Keratinocyte (primary cell): ENCODE data around the gene PDGFB. TPM values are rescaled to one million over a fixed set of nuclear protein-coding genes. Genes with fewer than 3 reads are reported as not detected.

Source experiments
- DNase-seq: peaks from one replicate; pipeline ENCODE4 v3.0.0-alpha.2; 2011; ENCODE audit warnings: low read depth, missing footprints, low spot score
- FAIRE-seq: peaks from 2 replicates; lab custom pipeline; 2011; peaks lifted over from hg19 to GRCh38; lab: Jason Lieb, UNC
- H2AFZ ChIP-seq: 2 replicates; pipeline ENCODE4 v1.6.0; 2012; ENCODE audit warnings: low read length, control low read depth, inconsistent platforms; ENCODE audit not compliant: control insufficient read depth
- H3K27ac ChIP-seq: 2 replicates; pipeline ENCODE4 v1.5.1; 2011; ENCODE audit warnings: low read length; ENCODE audit not compliant: control insufficient read depth, insufficient read depth
- H3K27me3 ChIP-seq: 3 replicates; pipeline ENCODE4 v1.6.0; 2011; ENCODE audit warnings: low read length; ENCODE audit not compliant: control insufficient read depth, insufficient read depth; ENCODE audit errors: extremely low read depth
- H3K36me3 ChIP-seq, 2 experiments: 2 replicates in 1 of 2; 3 replicates in 1 of 2; pipeline ENCODE4 v1.5.1; 2011; ENCODE audit warnings: low read length in 2 of 2, mild to moderate bottlenecking in 1 of 2; ENCODE audit not compliant: control insufficient read depth in 2 of 2, insufficient read depth in 2 of 2; ENCODE audit errors: extremely low read depth in 1 of 2
- H3K4me1 ChIP-seq: 3 replicates; pipeline ENCODE4 v1.5.1; 2011; ENCODE audit warnings: low read length; ENCODE audit not compliant: control insufficient read depth, insufficient read depth; ENCODE audit errors: extremely low read depth
- H3K4me2 ChIP-seq: 3 replicates; pipeline ENCODE4 v1.6.0; 2011; ENCODE audit warnings: low read depth, low read length; ENCODE audit not compliant: control insufficient read depth, insufficient read depth; ENCODE audit errors: extremely low read depth
- H3K4me3 ChIP-seq, 3 experiments: fragments of 200-600 bp in 1 of 3; sonication (generic) in 1 of 3; 2 replicates in 2 of 3; 3 replicates in 1 of 3; pipeline ENCODE4 v1.5.1; 2011 to 2016; ENCODE audit warnings: low read length in 3 of 3, mild to moderate bottlenecking in 3 of 3, control low read depth in 2 of 3, inconsistent platforms in 1 of 3, low read depth in 1 of 3, mixed read lengths in 1 of 3, mixed run types in 1 of 3, moderate library complexity in 1 of 3; ENCODE audit not compliant: control insufficient read depth in 2 of 3, insufficient read depth in 2 of 3; ENCODE audit errors: extremely low read depth in 1 of 3
- H3K79me2 ChIP-seq: 2 replicates; pipeline ENCODE4 v1.6.0; 2012; ENCODE audit warnings: low read length; ENCODE audit not compliant: control insufficient read depth, insufficient read depth
- H3K9ac ChIP-seq: 3 replicates; pipeline ENCODE4 v1.6.0; 2011; ENCODE audit warnings: low read length; ENCODE audit not compliant: control insufficient read depth, insufficient read depth; ENCODE audit errors: extremely low read depth
- H3K9me1 ChIP-seq: 3 replicates; pipeline ENCODE4 v1.6.0; 2011; ENCODE audit warnings: low read length; ENCODE audit not compliant: control insufficient read depth, insufficient read depth; ENCODE audit errors: extremely low read depth
- H3K9me3 ChIP-seq: 2 replicates; pipeline ENCODE4 v1.5.1; 2012; ENCODE audit warnings: low read depth, low read length; ENCODE audit not compliant: control insufficient read depth
- H4K20me1 ChIP-seq: 3 replicates; pipeline ENCODE4 v1.6.0; 2011; ENCODE audit warnings: low read length; ENCODE audit not compliant: control insufficient read depth, insufficient read depth; ENCODE audit errors: extremely low read depth
- CTCF ChIP-seq, 3 experiments: IDR thresholded peaks in 1 of 3; conservative IDR thresholded peaks in 1 of 3; optimal IDR thresholded peaks in 1 of 3; 2 replicates in 2 of 3; 3 replicates in 1 of 3; pipeline versions ENCODE3 to v1.5.1; 2011; ENCODE audit warnings: low read length in 3 of 3, mild to moderate bottlenecking in 3 of 3, moderate library complexity in 2 of 3, control low read depth in 1 of 3, inconsistent platforms in 1 of 3; ENCODE audit not compliant: insufficient read depth in 2 of 3; ENCODE audit errors: extremely low read depth in 1 of 3
- EZH2 ChIP-seq: IDR thresholded peaks from one replicate; pipeline ENCODE4 v1.6.1; 2012; ENCODE audit warnings: inconsistent platforms, mild to moderate bottlenecking, low read length, moderate library complexity
- dilution Hi-C: fragments of 300-500 bp; cut with MboI; formaldehyde crosslinking; loops from one replicate; pipeline ENCODE4 v1.7.0; 2020; ENCODE audit warnings: low sequenced_read_pairs; ENCODE audit not compliant: extremely low pct_ligation_motif_present
- polyA plus RNA-seq, 5 experiments: library from polyadenylated mRNA; depleted of rRNA in 3 of 5; stranded (reverse) in 3 of 5; stranded (forward) in 1 of 5; unstranded in 1 of 5; fragments of >200 nt; gene quantifications; 1 replicate in 1 of 5; 2 replicates in 3 of 5; 3 replicates in 1 of 5; pipeline versions ENCODE4 v1.2.1 to v1.2.3, GENCODE V29; 2011 to 2012; ENCODE audit warnings: missing spikeins in 2 of 5, low read depth in 1 of 5, low replicate concordance in 1 of 5

PDGFB gene
- polyA plus RNA-seq, 1 donor (not counting 4 experiments of a cell fraction or from before 2014, with no cell fraction given): 6.0 TPM

- H3K36me3 ChIP-seq: peaks cover 13 to 15% of the 10 kb centered on the region in 2 experiments
- no peaks in the 10 kb centered on the region for H3K9me1 ChIP-seq
- no peak for FAIRE-seq
- peaks cover 32% of the 10 kb centered on the region for H3K4me1 ChIP-seq
- peaks cover 8% of the 10 kb centered on the region for H3K79me2 ChIP-seq
- H3K27me3 ChIP-seq: no peaks in the 10 kb centered on the region
- TF ChIP-seq CTCF (optimal IDR thresholded peaks at IDR 0.05 in 1 of 3, IDR thresholded peaks at IDR 0.05 in 1 of 3, conservative IDR thresholded peaks at IDR 0.05 in 1 of 3; ENCODE audit: extremely low read depth in 1 of 3, insufficient read depth in 2 of 3, low read length in 3 of 3): no peak
- no peak for TF ChIP-seq EZH2
- no peaks in the 10 kb centered on the region for H3K9me3 ChIP-seq
- H3K9ac ChIP-seq: no peak overlapping the region
- H3K27ac ChIP-seq: no peak overlapping the region
- H3K4me2 ChIP-seq: no peak overlapping the region
- no peak for DNase-seq
- no peak overlapping the region for H2AFZ ChIP-seq
- dilution Hi-C loops: no loop called here
- no peaks in the 10 kb centered on the region for H4K20me1 ChIP-seq
- H3K4me3 ChIP-seq: no peak overlapping the region
These were observed 10.9 kb downstream of the PDGFB start for GRCh38 chr22:39233710-39234471.

- Histone ChIP-seq H3K9me3 (no peaks in the 10 kb centered on the region), H3K9me1 (no peaks in the 10 kb centered on the region), H3K4me3 (no peak overlapping the region), H3K79me2 (peaks cover 8% of the 10 kb centered on the region), H3K27ac (no peak overlapping the region), H3K4me2 (no peak overlapping the region), H3K9ac (no peak overlapping the region), H2AFZ (no peak overlapping the region), H3K4me1 (peaks cover 29% of the 10 kb centered on the region), H4K20me1 (no peaks in the 10 kb centered on the region), H3K27me3 (no peaks in the 10 kb centered on the region), H3K36me3 (peaks cover 14 to 16% of the 10 kb centered on the region in 2 experiments)
- dilution Hi-C loops: no loop called here
- FAIRE-seq: no peak
- TF ChIP-seq EZH2 (no peak), CTCF (optimal IDR thresholded peaks at IDR 0.05 in 1 of 3, IDR thresholded peaks at IDR 0.05 in 1 of 3, conservative IDR thresholded peaks at IDR 0.05 in 1 of 3; ENCODE audit: extremely low read depth in 1 of 3, insufficient read depth in 2 of 3, low read length in 3 of 3) (no peak)
- no peak for DNase-seq
These were observed 11.7 kb downstream of the PDGFB start for GRCh38 chr22:39232806-39233709.
